ENCODE results near the gene DMXL1. TPM values are rescaled to one million over a fixed set of nuclear protein-coding genes. Genes with fewer than 3 reads are reported as not detected.
"Not testable (repeated sequence)": the region's sequence is repeated elsewhere in the genome, so short reads cannot be mapped to it uniquely, and the experiment has no call there.

The DMXL1 gene
- total RNA-seq, 3 donors from 2014 or later, result 53.1 to 91.2 (median 60.3) TPM

DNA sequence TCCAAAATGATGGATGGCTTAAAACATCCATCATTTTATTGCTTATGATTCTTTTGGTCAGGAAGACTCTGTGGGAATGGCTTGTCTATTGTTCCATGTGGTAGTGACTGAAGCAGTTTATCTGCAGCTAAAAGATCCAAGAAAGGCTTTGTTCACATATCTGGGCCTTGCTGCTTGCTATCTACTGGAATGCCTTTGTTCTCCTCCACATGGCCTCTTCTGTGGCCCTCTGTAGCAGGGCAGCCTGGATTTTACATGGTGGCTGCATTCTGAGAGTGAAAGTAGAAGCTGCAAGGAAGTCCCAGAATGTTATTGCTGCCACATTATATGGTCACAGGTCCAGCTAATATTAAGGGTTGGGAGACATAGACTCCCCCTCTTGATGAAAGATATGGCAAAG, 35.1 kb downstream of the DMXL1 start:
- Histone ChIP-seq H3K4me3 (no peak overlapping the region), H3K4me1 (no peaks in the 10 kb centered on the region), H3K27me3 (no peaks in the 10 kb centered on the region), H3K9me3 (no peaks in the 10 kb centered on the region), H3K36me3 (peaks cover 6% of the 10 kb centered on the region), H3K27ac (no peak overlapping the region)
- DNase-seq (ENCODE audit: low spot score in 2 of 2), result no peak
- intact Hi-C loops (cut with DNase I; ENCODE audit: low total_unique reads), result no loop called here
- TF ChIP-seq POLR2AphosphoS5 (IDR thresholded peaks at IDR 0.05), result no peak
- TF ChIP-seq POLR2A (IDR thresholded peaks at IDR 0.05), result no peak
- TF ChIP-seq, protein P1, sequence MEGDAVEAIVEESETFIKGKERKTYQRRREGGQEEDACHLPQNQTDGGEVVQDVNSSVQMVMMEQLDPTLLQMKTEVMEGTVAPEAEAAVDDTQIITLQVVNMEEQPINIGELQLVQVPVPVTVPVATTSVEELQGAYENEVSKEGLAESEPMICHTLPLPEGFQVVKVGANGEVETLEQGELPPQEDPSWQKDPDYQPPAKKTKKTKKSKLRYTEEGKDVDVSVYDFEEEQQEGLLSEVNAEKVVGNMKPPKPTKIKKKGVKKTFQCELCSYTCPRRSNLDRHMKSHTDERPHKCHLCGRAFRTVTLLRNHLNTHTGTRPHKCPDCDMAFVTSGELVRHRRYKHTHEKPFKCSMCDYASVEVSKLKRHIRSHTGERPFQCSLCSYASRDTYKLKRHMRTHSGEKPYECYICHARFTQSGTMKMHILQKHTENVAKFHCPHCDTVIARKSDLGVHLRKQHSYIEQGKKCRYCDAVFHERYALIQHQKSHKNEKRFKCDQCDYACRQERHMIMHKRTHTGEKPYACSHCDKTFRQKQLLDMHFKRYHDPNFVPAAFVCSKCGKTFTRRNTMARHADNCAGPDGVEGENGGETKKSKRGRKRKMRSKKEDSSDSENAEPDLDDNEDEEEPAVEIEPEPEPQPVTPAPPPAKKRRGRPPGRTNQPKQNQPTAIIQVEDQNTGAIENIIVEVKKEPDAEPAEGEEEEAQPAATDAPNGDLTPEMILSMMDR (IDR thresholded peaks at IDR 0.05), result no peak

DNA sequence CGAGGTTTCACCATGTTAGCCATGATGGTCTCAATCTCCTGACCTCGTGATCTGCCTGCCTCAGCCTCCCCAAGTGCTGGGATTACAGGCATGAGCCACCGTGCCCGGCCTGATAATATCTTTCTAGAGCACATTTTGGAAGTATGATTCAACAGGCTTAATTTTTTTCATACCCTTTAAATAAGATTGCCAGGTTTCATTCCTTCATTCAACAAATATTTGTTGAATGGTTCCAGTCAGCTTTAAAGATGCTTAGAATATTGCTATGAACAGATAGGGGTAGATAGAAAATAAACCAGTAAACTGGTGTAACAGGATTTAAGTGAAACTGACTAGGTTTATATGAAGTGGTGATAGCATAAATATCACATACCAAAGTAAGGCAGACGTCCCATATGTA, 41.3 kb downstream of the DMXL1 start:
- H3K27ac ChIP-seq, result no peak overlapping the region
- H3K27me3 ChIP-seq, result no peaks in the 10 kb centered on the region
- H3K4me3 ChIP-seq, result no peak overlapping the region
- intact Hi-C loops (cut with DNase I; ENCODE audit: low total_unique reads), result no loop called here
- no peaks in the 10 kb centered on the region for H3K4me1 ChIP-seq
- TF ChIP-seq, protein P1 (IDR thresholded peaks at IDR 0.05), result no peak
- TF ChIP-seq POLR2A (IDR thresholded peaks at IDR 0.05) (no peak), POLR2AphosphoS5 (IDR thresholded peaks at IDR 0.05) (no peak)
- H3K36me3 ChIP-seq, result no peaks in the 10 kb centered on the region
- no peak for DNase-seq (ENCODE audit: low spot score in 2 of 2)
- no peaks in the 10 kb centered on the region for H3K9me3 ChIP-seq

DNA sequence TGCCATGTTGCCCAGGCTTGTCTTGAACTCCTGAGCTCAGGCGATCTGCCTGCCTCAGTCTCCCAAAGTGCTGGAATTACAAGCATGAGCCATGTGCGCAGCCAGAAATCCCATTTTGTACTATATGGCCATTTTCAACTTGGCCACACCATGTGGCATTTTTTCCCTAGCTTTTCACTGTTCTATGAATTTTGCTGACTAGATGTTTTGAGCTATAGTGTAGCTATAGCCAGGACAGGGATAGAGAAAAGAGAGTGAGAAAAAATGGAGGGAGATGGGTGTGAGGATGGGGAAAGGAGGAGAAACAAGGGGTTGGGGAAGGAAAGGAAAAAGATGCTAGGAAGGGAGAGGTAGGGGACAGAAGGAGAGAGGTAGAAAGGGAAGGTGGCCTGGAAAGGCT, 46.4 kb downstream of the DMXL1 start:
- Histone ChIP-seq H3K27me3 (no peaks in the 10 kb centered on the region), H3K27ac (no peak overlapping the region), H3K4me3 (no peak overlapping the region), H3K36me3 (no peaks in the 10 kb centered on the region), H3K4me1 (no peaks in the 10 kb centered on the region), H3K9me3 (no peaks in the 10 kb centered on the region)
- intact Hi-C loops (cut with DNase I; ENCODE audit: low total_unique reads), result no loop called here
- no peak for DNase-seq (ENCODE audit: low spot score in 2 of 2)
- TF ChIP-seq POLR2AphosphoS5 (IDR thresholded peaks at IDR 0.05) (no peak), POLR2A (IDR thresholded peaks at IDR 0.05) (no peak)
- TF ChIP-seq, protein P1 (IDR thresholded peaks at IDR 0.05), result no peak

DNA sequence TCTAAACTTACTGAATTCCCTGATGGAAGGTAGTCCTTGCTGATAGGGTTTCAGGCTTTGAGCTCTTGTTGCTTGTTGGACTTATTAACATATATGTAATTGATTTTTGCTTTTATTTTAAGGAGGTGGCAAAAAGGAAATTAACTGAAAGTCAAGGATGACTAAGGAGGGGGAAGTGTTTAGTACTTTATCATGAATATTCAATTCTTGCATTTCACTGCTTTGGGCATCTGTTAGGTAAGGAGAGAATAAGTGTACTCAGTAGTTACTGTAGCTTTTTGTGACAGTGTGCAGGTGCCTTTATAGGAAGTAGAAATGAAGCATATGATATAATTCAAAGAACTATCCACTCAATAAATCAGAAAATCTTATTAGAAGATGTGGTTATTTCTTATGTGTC, 47.1 kb downstream of the DMXL1 start:
- no peak overlapping the region for H3K4me3 ChIP-seq
- H3K36me3 ChIP-seq, result no peaks in the 10 kb centered on the region
- DNase-seq (ENCODE audit: low spot score in 2 of 2), result no peak
- H3K27ac ChIP-seq, result no peak overlapping the region
- no peaks in the 10 kb centered on the region for H3K9me3 ChIP-seq
- TF ChIP-seq POLR2A (IDR thresholded peaks at IDR 0.05), result no peak
- TF ChIP-seq, protein P1 (IDR thresholded peaks at IDR 0.05), result no peak
- TF ChIP-seq POLR2AphosphoS5 (IDR thresholded peaks at IDR 0.05), result no peak
- intact Hi-C loops (cut with DNase I; ENCODE audit: low total_unique reads), result no loop called here
- no peaks in the 10 kb centered on the region for H3K27me3 ChIP-seq
- no peaks in the 10 kb centered on the region for H3K4me1 ChIP-seq

DNA sequence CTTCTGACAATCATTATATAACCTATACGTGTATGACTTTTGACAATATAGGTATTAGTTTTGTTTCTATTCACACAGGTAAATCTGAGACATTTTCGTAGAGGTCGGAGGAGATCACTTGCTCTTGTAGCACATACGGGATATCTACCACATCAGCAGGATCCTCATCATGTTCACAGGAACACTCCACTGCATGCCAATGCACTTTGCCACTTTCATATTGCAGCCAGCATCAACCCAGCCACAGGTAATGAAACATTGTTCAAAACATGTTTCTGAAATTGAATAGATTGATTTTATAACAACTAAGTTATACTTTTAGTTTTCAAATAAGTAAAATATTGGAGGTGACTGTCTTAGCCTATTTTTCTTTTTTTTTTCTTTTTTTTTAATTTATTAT, 50.0 kb downstream of the DMXL1 start:
- Histone ChIP-seq H3K9me3 (no peaks in the 10 kb centered on the region), H3K4me3 (no peak overlapping the region), H3K27me3 (no peaks in the 10 kb centered on the region), H3K36me3 (no peaks in the 10 kb centered on the region), H3K4me1 (no peaks in the 10 kb centered on the region), H3K27ac (no peak overlapping the region)
- no peak for DNase-seq (ENCODE audit: low spot score in 2 of 2)
- TF ChIP-seq, protein P1 (IDR thresholded peaks at IDR 0.05), result no peak
- TF ChIP-seq POLR2AphosphoS5 (IDR thresholded peaks at IDR 0.05) (no peak), POLR2A (IDR thresholded peaks at IDR 0.05) (no peak)
- intact Hi-C loops (cut with DNase I; ENCODE audit: low total_unique reads), result no loop called here

DNA sequence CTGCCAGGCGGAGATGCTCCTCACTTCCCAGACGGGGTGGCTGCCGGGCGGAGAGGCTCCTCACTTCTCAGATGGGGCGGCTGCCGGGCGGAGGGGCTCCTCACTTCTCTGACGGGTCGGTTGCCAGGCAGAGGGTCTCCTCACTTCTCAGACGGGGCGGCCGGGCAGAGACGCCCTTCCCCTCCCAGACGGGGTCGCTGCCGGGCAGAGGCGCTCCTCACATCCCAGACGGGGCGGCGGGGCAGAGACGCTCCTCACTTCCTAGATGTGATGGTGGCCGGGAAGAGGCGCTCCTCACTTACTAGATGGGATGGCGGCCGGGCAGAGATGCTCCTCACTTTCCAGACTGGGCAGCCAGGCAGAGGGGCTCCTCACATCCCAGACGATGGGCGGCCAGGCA, 51.6 kb downstream of the DMXL1 start:
- intact Hi-C loops (cut with DNase I; ENCODE audit: low total_unique reads); H3K36me3 ChIP-seq; H3K4me3 ChIP-seq; DNase-seq (ENCODE audit: low spot score in 2 of 2); H3K27ac ChIP-seq; H3K27me3 ChIP-seq; H3K4me1 ChIP-seq; H3K9me3 ChIP-seq: not testable (repeated sequence)

All from breast epithelium (tissue), 4 donors.